PFSK-1 (cell line): Measurements from ENCODE around the gene ZNF581.

ENCODE experiments used
- FOXP2 ChIP-seq: optimal IDR thresholded peaks from 2 replicates; pipeline ENCODE3; 2011; ENCODE audit warnings: borderline replicate concordance, control low read depth, inconsistent platforms; ENCODE audit not compliant: insufficient read depth; ENCODE audit errors: extremely low read length, extremely low read depth
- POLR2AphosphoS5 ChIP-seq: IDR thresholded peaks from 2 replicates; pipeline ENCODE4 v1.6.1; 2012; ENCODE audit warnings: low read depth, mild to moderate bottlenecking, control low read depth, low read length, moderate library complexity
- REST ChIP-seq, 2 experiments: IDR thresholded peaks; 2 replicates each; pipeline versions ENCODE4 v1.6.1 to v1.8.0; 2011 to 2012; ENCODE audit warnings: low read depth in 2 of 2, low read length in 2 of 2, control low read depth in 1 of 2, inconsistent platforms in 1 of 2, mild to moderate bottlenecking in 1 of 2, moderate library complexity in 1 of 2; ENCODE audit not compliant: insufficient read depth in 1 of 2
- SIN3A ChIP-seq: IDR thresholded peaks from 2 replicates; pipeline ENCODE4 v1.6.1; 2012; ENCODE audit warnings: mild to moderate bottlenecking, low read length, moderate library complexity, borderline replicate concordance; ENCODE audit not compliant: insufficient read depth
- TAF1 ChIP-seq: IDR thresholded peaks from 2 replicates; pipeline ENCODE4 v1.6.1; 2012; ENCODE audit warnings: low read length, control low read depth, borderline replicate concordance; ENCODE audit not compliant: insufficient read depth

GRCh38 chr19:55645512-55645881 is 2.0 kb downstream of the ZNF581 start:
- TF ChIP-seq TAF1: no peak
- no peak for TF ChIP-seq REST (IDR thresholded peaks at IDR 0.05; ENCODE audit: insufficient read depth in 1 of 2, low read depth in 2 of 2, low read length in 2 of 2)
- TF ChIP-seq FOXP2: no peak
- TF ChIP-seq POLR2AphosphoS5: no peak
- no peak for TF ChIP-seq SIN3A
